Esophagus squamous epithelium (tissue), 5 donors: ENCODE data around the gene SENP7. TPM values are rescaled to one million over a fixed set of nuclear protein-coding genes. Genes with fewer than 3 reads are reported as not detected.
"Not testable (repeated sequence)": the region's sequence is repeated elsewhere in the genome, so short reads cannot be mapped to it uniquely, and the experiment has no call there.

Source experiments
- DNase-seq: peaks from one replicate; lab custom pipeline; 2025; lab: John Stamatoyannopoulos, UW
- H3K27ac ChIP-seq, 4 donors: fragments of 200-600 bp; sonication (generic); one replicate each; pipeline ENCODE4 v1.5.1; 2016 to 2019; ENCODE audit warnings: mild to moderate bottlenecking in 1 of 4
- H3K27me3 ChIP-seq, 4 donors: fragments of 200-600 bp; sonication (generic); 1 replicate in 3 of 4; 2 replicates in 1 of 4; pipeline versions ENCODE4 v1.5.1 to v1.6.0; 2017 to 2021; ENCODE audit warnings: antibody characterized with exemption in 1 of 4
- H3K36me3 ChIP-seq, 3 donors: fragments of 200-600 bp; sonication (generic); one replicate each; pipeline ENCODE4 v1.5.1; 2016 to 2019
- H3K4me1 ChIP-seq, 3 donors: fragments of 200-600 bp; sonication (generic); one replicate each; pipeline ENCODE4 v1.5.1; 2017 to 2019
- H3K4me3 ChIP-seq, 4 donors: fragments of 200-600 bp; sonication (generic); 1 replicate in 3 of 4; 2 replicates in 1 of 4; pipeline ENCODE4 v1.5.1; 2016 to 2019; ENCODE audit warnings: mild to moderate bottlenecking in 2 of 4, moderate library complexity in 1 of 4
- H3K9me3 ChIP-seq, 3 donors: fragments of 200-600 bp; sonication (generic); one replicate each; pipeline ENCODE4 v1.5.1; 2016 to 2019
- POLR2A ChIP-seq, 4 donors: fragments of 450-650 bp; IDR thresholded peaks; one replicate each; pipeline ENCODE4 v1.6.1; 2017; ENCODE audit warnings: antibody characterized with exemption in 4 of 4, mild to moderate bottlenecking in 4 of 4, moderate library complexity in 3 of 4
- WGBS, 2 donors: methylation state at CpG; one replicate each; pipeline ENCODE4 v1.1.5; 2018; 5-methylcytosine and 5-hydroxymethylcytosine counted together
- intact Hi-C: fragments of 100-400 bp; cut with DNase I; formaldehyde crosslinking; loops from one replicate; pipeline ENCODE4 v1.15.0; 2022
- total RNA-seq, 4 donors: library from RNA; depleted of rRNA; stranded (reverse); fragments of >200 nt; gene quantifications; one replicate each; pipeline ENCODE4 v1.1.0, GENCODE V29; 2016
- TF ChIP-seq, protein P1 (sequence below), 6 experiments: fragments of 450-650 bp in 4 of 6; fragments of 200-600 bp in 2 of 6; sonication (generic) in 2 of 6; IDR thresholded peaks; one replicate each; pipeline ENCODE4 v1.5.1; 2016 to 2019; ENCODE audit warnings: antibody characterized with exemption in 6 of 6, mild to moderate bottlenecking in 4 of 6, moderate library complexity in 4 of 6
- donor health status: DM: yes; HTN: yes; CAD: no.

The SENP7 gene
- total RNA-seq, 4 donors from 2014 or later, result 6.0 to 18.9 (median 9.5) TPM

DNA sequence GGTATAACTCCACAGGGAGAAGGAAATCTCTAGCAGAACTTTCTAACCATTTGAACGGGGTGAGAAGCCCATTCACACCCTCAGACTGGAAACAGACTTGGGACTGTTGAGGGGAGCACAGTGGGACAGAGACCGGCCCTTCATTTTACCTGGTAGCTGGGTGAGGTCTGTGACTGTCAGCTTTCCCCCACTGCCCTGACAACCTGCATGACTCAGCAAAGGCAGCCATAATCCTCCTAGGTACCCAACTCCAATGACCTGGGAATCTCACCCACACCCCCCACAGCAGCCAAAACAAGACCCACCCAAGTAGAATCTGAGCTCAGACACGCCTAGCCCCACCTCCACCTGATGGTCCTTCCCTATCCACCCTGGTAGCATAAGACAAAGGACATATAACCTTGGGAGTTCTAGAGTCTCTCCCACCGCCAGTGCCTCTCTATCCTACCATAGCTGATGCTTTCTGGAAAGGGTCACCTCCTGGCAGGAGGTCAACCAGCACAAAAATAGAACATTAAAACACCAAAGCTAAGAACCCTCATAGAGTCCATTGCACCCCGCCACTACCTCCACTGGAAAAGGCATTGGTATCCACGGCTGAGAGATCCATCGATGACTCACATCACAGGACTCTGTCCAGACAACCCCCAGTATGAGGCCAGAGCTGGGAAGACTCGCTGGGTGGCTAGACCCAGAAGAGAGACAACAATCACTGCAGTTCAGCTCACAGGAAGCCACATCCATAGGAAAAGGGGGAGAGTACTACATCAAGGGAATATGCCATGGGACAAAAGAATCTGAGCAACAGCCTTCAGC, 28.0 kb downstream of the SENP7 start:
- WGBS, 2 donors, result 66 to 67% methylated on average over 5 to 6 of the region's 8 CpGs
- DNase-seq, result no peak

DNA sequence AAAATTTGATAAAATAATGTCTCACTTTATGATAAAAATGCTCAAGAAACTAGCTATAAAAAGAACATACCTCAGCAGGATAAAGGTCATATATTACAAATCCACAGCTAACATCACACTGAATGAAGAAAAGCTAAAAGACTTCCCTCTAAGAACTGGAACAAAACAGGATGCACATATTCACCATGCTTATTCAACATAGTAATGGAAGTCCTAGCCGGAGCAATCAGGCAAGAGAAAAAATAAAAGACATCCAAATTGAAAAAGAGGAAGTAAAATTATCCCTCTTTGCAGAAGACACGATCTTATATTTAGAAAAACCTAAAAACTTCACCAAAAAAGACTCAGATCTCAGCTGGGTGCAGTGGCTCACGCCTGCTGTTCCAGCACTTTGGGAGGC, 34.0 kb downstream of the SENP7 start:
- no peak overlapping the region for H3K27ac ChIP-seq
- TF ChIP-seq, protein P1, sequence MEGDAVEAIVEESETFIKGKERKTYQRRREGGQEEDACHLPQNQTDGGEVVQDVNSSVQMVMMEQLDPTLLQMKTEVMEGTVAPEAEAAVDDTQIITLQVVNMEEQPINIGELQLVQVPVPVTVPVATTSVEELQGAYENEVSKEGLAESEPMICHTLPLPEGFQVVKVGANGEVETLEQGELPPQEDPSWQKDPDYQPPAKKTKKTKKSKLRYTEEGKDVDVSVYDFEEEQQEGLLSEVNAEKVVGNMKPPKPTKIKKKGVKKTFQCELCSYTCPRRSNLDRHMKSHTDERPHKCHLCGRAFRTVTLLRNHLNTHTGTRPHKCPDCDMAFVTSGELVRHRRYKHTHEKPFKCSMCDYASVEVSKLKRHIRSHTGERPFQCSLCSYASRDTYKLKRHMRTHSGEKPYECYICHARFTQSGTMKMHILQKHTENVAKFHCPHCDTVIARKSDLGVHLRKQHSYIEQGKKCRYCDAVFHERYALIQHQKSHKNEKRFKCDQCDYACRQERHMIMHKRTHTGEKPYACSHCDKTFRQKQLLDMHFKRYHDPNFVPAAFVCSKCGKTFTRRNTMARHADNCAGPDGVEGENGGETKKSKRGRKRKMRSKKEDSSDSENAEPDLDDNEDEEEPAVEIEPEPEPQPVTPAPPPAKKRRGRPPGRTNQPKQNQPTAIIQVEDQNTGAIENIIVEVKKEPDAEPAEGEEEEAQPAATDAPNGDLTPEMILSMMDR (IDR thresholded peaks at IDR 0.05), result no peak
- TF ChIP-seq POLR2A (IDR thresholded peaks at IDR 0.05), result no peak
- no peak overlapping the region for H3K4me3 ChIP-seq
- H3K4me1 ChIP-seq, result no peaks in the 10 kb centered on the region
- 67 to 86% methylated on average over 3 of the region's 3 CpGs for WGBS, 2 donors
- intact Hi-C loops, result no loop called here
- no peaks in the 10 kb centered on the region for H3K9me3 ChIP-seq
- H3K27me3 ChIP-seq, result no peaks in the 10 kb centered on the region
- no peak for DNase-seq
- H3K36me3 ChIP-seq, result peaks cover 0 to 33% (median 0%) of the 10 kb centered on the region in 3 donors

More for the DNA sequence above, 28.0 kb downstream of the SENP7 start:
- intact Hi-C loops, result no loop called here
- TF ChIP-seq, protein P1 (IDR thresholded peaks at IDR 0.05), result no peak
- TF ChIP-seq POLR2A (IDR thresholded peaks at IDR 0.05), result no peak
- Histone ChIP-seq H3K27me3 (no peaks in the 10 kb centered on the region), H3K9me3 (no peaks in the 10 kb centered on the region), H3K4me1 (peaks cover 0 to 8% (median 0%) of the 10 kb centered on the region in 3 donors), H3K27ac (no peak overlapping the region), H3K4me3 (no peak overlapping the region), H3K36me3 (peaks cover 0 to 23% (median 0%) of the 10 kb centered on the region in 3 donors)

DNA sequence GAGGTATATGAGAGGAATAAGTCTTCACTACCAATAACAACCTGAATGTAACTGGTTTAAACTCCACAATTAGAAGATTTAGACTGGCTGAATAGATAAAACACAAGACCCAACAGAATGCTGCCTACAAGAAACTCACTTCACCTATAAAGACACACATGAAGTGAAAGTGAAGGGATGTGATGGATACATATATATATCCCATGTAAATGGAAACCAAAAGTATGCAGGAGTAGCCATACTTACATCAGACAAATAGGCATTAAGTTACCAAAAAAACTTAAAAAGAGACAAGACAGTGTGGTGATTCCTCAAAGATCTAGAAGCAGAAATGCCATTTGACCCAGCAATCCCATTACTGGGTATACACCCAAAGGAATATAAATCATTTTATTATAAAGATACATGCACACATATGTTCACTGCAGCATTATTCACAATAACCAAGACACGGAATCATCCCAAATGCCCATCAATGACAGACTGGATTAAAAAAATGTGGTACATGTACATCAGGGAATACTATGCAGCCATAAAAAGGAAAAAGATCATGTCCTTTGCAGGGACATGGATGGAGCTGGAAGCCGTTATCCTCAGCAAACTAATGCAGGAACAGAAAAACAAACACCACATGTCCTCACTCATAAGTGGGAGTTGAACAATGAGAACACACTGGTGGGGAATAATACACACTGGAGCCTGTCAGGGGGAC, 38.0 kb downstream of the SENP7 start:
- H3K36me3 ChIP-seq, result peaks cover 0 to 33% (median 0%) of the 10 kb centered on the region in 3 donors
- intact Hi-C loops, H3K27ac ChIP-seq, H3K27me3 ChIP-seq, H3K9me3 ChIP-seq, DNase-seq, H3K4me3 ChIP-seq, H3K4me1 ChIP-seq: not testable (repeated sequence)
- WGBS, 2 donors, result 92 to 96% methylated on average over 2 of the region's 2 CpGs

DNA sequence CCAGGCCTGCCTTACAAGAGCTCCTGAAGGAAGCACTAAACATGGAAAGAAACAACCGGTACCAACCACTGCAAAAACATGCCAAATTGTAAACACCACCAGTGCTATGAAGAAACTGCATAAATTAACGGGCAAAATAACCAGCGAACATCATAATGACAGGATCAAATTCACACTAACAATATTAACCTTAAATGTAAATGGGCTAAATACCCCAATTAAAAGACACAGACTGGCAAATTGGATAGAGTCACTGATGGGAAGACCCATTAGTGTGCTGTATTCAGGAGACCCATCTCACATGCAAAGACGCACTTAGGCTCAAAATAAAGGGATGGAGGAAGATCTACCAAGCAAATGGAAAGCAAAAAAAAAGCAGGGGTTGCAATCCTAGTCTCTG, 44.3 kb downstream of the SENP7 start:
- H3K4me3 ChIP-seq, DNase-seq, H3K27me3 ChIP-seq, intact Hi-C loops, H3K4me1 ChIP-seq, H3K9me3 ChIP-seq, H3K36me3 ChIP-seq, H3K27ac ChIP-seq: not testable (repeated sequence)
- WGBS, 2 donors, result 89 to 95% methylated on average over 4 of the region's 4 CpGs

DNA sequence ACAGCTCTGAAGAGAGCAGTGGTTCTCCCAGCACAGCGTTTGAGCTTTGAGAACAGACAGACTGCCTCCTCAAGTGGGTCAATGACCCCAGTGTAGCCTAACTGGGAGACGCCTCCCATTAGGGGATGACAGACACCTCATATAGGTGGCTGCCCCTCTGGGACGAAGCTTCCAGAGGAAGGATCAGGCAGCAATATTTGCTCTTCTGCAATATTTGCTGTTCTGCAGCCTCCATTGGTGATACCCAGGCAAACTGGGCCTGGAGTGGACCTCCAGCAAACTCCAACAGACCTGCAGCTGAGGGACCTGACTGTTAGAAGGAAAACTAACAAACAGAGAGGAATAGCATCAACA, 45.7 kb downstream of the SENP7 start:
- intact Hi-C loops, H3K9me3 ChIP-seq, H3K27me3 ChIP-seq, DNase-seq, H3K4me1 ChIP-seq, H3K36me3 ChIP-seq: not testable (repeated sequence)
- H3K4me3 ChIP-seq, result peak overlapping the region in 2 of 4 donors; percentile 3 to 26
- peak overlapping the region in 1 of 4 donors; percentile 45 for H3K27ac ChIP-seq
- WGBS, 2 donors, result 71% methylated on average over 3 of the region's 3 CpGs; no CpG with 5 or more reads in 1 of the 2 donors

DNA sequence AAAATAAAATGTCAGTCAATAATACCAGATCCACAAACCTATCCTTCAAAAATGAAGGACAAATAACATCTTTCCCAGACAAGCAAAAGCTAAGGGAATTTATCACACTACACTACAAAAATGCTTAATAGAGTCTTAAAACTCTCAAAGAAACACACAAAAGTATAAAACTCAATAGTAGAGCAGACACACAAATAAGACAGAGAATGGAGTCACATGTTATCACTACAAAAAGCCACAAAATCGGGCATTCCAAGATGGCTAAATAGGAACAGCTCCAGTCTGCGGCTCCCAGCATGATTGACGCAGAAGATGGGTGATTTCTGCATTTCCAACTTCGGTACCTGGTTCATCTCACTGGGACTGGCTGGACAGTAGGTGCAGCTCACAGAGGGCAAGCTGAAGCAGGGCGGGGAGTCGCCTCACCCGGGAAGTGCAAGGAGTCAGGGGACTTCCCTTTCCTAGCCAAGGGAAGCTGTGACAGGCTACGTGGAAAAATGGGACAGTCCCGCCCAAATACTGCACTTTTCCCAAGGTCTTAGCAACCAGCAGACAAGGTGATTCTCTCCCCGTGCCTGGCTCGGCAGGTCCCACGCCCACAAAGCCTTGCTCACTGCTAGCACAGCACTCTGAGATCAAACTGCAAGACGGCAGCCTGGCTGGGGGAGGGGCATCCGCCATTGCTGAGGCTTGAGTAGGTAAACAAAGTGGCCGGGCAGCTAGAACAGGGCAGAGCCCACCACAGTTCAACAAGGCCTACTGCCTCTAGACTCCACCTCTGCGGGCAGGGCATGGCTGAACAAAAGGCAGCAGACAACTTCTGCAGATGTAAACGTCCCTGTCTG, 46.3 kb downstream of the SENP7 start:
- no peaks in the 10 kb centered on the region for H3K27me3 ChIP-seq
- peaks cover 0 to 5% (median 0%) of the 10 kb centered on the region in 3 donors for H3K36me3 ChIP-seq
- peak overlapping the region in 2 of 4 donors; percentile 3 to 26 for H3K4me3 ChIP-seq
- no peak for DNase-seq
- 59 to 77% methylated on average over 7 to 10 of the region's 17 CpGs for WGBS, 2 donors
- TF ChIP-seq, protein P1 (IDR thresholded peaks at IDR 0.05), result no peak
- TF ChIP-seq POLR2A (IDR thresholded peaks at IDR 0.05), result no peak
- peak overlapping the region in 1 of 4 donors; percentile 45 for H3K27ac ChIP-seq
- H3K9me3 ChIP-seq, result no peaks in the 10 kb centered on the region
- intact Hi-C loops, result no loop called here
- peaks cover 0 to 6% (median 0%) of the 10 kb centered on the region in 3 donors for H3K4me1 ChIP-seq
